NCI-H128 (cell line): ENCODE results near the gene SAMD9L.

Experiments used
- DNase-seq: peaks from one replicate; lab custom pipeline; 2025; ENCODE audit not compliant: unreplicated experiment; lab: John Stamatoyannopoulos, UW

The SAMD9L gene

DNA sequence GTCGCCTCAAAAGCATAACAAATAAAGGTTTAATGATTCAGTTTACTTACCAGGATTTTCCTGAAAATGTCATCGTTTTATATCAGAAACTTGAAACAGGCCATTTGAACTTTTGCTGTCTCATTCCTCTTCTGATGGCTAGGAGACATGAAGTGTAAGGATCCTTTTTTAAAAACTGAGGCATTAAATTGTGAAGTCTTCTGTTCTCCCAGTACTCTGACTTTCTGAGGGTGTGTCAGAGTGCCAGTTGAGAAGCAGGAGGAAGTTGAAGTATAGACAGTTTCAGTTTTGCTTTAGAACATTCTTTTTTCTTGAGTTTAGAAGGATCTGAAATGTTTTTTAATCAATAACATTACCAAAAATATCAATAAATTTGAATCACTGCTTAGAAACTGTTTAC lies at the start of gene SAMD9L:
Gene SAMD9L, minus strand, starts transcription at position 242 of the 400 bp plus-strand sequence. CDS start 12,414 bp downstream, outside the sequence.
- no peak for DNase-seq

DNA sequence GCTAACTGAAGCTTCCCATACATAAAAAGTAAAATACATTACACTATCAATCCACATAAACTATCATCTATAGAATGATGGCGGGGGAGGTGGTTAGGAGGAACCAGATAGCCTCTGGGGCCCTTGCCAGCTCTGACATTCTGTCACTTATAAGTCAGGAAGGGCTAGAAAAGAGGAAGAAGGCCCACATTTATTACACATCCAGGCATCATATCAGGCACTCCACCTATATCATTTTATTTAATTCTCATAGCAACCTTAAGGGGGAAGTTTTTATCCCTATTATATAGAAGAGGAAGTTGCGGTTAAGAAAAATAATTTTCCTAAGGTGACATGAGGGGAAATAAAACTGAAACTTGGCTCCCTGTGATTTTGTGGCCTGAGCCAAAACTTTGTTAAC lies 48.2 kb upstream of the SAMD9L start:
- DNase-seq = no peak

DNA sequence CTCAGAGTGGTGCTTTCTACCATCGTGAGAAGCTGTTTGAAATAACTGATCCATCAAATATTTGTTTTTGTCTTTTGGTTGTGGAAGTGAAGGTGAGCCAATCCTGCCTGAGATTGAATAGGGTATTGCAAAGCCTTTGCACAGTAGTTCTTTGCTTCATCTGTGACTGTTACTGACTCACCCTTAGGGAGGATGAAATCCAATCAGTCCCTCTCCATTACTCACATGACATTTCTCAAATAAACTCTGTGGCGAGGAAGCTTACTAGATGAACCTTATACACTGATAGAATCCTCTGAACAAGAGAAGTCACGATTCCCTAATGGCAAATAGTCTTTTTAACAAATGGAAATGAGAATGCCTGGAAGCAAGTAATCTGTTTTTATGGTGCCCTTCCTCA lies 46.2 kb upstream of the SAMD9L start:
- no peak for DNase-seq

DNA sequence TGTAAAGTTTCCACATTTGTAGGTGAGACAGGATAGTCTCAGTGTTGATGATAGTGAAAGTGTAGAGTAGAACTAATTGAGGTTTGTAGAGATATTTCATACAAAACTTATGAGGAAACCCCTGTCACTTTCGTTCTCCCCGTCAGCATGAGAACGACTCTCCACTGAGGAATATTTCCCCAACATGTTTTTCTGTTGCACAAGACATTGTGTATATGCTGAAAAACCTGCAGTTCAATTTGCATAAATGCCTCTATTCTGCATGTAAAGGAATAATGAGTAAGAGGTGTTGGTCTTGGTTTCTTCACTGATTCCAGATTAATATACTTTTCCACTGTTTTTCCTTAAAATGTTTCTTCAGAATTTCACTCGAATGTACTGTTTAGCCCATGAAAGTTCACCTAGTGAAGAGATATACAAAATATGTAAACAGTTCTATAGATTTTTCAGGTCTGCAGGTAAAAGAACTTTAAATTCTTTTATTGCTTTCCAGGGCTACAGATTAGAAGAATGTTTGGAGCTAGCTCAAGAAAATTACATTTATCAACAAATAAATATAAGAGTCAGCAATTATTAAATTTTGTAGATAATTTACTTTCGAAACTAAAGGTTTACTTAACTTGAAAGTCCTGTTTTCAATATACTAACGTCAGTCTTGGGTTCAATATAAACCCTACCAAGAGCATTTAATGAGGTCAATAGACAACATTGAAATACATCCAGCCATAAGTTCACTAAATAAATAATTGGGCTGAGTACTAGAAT lies 40.9 kb upstream of the SAMD9L start:
- DNase-seq = no peak

DNA sequence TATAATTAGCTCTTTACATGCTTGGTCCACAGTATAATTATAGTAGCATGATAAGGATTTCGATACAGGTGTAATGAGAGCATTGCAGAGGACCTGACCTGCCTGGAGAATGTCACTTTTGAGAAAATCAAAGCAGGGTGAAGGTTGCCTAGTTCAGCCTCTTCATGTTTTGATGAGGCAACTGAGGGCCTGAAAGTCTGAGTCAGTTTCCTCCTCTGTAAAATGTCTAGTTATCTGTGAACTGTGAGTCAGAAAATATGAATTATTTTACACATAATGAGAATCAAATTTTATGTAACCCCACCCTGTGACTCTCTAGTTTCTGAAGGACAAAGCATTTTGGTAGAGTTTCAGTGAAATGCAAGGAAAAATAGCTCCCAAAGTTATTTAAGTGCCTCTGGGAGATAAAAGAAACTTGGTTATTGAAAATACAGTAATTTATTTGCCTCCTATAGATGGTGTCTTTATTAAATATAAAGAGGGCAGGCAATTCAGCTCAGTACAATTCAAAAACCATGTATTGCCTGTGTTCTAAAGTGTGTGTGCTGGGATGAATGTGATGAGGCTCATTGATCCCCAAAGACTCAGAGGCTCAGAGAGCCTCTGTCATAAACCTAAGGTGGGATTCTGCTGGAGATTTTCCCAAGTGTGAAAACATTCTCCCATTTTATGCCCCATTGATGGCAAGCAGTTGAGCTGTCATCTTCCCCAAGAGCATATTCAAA lies 37.3 kb upstream of the SAMD9L start:
- no peak for DNase-seq

DNA sequence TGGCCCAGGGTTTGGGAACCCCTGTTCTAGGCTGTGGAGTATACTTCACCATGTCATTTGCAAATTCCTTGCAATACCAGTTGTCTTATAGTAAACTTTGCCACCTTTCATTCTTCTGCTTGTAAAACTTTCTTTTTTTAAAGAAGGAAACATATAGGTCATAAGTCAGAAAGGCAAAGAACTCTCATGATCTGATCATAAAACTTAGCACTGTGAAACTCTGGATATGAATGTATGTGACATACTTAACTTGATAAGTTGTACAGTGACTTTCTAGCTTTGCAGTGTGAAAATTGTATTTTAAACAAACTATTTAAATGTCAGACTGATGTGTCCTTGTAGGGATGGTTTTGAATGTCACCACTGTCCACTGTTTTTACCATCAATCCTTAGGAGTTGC lies 31.0 kb upstream of the SAMD9L start:
- DNase-seq = no peak

DNA sequence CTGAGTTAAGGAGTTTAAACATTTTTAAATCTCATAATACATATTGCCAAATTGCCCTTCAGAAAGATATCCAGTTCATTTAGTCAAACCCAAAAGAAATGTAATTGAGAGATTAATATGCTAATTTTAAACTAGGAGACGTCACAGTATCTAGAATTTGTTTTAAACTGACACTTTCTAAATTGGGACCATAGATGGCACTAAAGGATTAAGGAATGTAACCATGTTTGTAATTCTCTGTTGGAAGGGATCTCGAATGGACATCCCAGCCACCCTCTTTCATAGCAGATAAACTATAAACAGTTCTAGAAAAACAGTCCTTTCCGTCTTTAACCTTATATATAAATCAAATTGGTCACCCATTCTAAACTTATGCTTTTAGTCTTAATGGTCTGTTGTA lies 30.0 kb upstream of the SAMD9L start:
- no peak for DNase-seq

DNA sequence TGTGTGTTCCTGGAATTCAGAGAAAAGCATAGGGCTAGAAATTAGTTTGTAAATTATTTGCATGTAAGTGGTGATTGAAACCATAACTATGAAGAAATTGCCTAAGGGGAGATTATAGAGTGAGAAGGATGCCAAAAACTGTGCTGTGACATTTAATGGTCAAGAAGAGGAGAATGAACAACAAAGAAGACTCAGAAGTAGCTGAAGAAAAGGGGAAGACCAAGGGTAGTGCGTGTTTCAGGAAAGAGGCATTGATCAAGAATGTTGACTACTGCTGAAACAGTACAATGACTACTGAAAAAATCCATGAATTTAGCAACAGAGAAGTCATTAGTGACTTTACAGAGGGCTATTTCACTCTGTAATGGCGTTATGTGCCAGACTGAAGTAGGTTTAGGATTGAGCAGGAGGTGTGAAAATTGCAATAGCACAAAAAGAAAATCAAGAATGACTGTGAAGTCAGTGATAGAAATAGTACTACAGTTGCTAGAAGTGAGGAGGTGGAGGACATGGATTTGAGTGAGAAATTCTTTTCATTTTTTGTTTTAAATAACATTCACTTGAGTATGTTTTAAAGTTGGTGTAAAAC lies 28.9 kb upstream of the SAMD9L start:
- no peak for DNase-seq

DNA sequence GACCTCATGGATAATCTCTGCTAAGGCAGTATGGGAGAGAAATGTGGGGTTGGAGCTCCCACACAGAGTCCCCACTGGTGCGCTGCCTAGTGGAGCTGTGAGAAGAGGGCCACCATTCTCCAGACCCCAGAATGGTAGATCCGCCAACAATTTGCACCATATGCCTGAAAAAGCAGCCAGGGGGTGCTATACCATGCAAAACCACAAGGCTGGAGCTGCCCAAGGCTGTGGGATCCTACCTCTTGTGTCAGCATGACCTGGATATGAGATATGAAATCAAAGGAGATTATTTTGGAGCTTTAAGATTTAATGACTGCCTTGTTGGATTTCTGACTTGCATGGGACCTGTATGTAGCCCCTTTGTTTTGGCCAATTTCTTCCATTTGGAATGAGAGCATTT lies 27.0 kb upstream of the SAMD9L start:
- no peak for DNase-seq

DNA sequence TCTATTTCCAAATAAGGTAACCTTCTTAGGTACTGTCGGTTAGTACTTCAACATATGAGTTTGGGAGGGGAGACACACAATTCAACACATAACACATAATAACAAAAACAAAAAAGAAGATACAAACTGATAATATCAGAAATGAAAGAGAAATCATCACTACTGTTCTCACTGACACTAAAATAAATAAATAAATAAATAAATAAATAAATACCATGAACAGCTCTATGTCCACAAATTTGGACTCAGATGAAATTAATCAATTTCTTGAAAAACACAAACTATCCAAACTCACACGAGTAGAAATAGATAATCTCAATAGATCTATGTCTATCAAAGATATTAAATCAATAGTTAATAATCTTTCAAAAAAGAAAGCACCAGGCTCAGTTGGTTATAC lies 24.5 kb upstream of the SAMD9L start:
- DNase-seq = no peak

DNA sequence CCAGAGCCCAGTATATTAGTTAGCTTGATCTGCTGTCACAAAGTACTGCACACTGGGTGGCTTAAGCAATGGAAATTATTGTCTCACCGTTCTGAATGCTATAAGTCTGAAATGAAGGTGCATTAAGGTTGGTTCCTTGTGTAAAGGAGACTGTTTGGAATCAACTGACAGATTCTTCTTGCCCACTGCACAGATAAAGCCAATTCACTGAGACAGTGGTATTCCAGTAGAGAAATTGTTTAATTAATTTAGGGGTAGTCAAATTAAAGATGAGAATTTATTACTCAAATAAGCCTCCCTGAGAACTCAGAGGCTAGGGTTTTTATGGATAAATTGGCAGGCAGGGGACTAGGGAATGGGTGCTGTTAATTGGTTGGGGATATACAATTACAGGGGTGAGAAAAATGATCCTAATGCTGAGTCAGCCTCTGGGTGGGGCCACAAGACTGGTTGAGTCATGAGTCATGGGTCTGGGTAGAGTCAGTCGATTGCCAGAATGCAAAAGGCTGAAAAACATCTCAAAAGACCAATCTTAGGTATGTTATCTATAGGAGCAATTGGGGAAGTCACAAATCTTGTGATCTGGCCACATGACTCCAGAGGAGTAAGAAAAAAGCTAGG lies 23.5 kb upstream of the SAMD9L start:
- no peak for DNase-seq

DNA sequence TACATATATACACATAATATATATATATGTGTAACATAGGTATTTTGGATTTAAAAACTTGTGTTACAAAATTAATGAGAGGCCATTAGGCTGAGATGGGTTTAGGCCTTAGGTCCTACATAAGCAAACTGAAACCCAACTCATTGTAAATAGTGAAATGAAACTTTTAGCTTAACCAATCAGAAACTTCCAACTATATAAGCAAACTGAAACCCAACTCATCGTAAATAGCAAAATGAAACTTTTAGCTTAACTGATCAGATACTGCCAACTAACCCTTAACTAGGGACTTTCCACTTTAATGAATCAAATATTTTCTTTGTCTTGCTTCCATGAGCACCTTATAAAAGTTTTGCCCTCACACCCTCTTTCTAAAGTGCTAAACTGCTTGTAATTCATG lies 17.3 kb upstream of the SAMD9L start:
- DNase-seq = no peak

DNA sequence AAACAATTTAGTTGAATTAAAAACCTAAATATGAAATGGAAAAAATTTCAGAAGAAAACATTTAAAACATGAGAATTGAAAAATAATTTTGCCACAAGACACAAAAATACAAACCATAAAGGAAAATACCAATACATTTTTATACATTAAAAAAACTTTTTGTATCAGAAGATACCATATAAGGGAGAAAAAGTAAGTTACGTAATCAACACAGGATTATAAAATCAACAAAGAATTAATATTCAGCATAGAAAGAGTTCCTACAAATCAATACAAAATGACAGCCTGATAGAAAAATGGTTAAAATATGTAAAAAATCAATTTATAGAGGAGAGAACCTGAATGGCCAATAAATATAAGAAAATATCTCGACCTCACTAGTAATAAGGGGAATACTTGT lies 16.6 kb upstream of the SAMD9L start:
- DNase-seq = no peak

DNA sequence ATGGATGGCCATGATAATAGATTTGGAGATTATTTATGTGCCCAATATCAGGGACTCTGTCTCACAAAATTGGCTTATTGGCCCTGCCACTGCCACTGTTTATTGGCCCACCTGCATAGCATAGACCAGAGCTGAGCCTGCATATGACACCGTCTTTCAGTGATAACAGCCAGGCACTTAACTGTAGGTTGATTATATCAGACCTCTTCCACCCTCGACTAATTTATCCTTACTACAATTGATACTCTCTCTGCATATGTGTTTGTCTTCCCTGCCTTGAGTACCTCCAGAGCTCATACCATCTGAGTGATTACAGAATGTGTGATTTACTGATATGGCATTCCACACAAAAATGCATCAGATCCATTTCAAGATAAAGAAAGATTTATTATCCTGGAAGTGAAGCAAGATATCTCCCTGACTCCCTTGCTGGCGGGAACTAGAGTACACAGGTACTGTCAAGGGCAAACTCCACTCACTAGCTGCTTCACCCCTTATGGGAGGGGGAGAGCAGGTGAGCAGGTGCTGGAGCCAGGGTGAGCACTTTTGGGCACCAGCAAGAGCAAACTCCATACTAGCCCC lies 13.1 kb upstream of the SAMD9L start:
- DNase-seq = no peak

DNA sequence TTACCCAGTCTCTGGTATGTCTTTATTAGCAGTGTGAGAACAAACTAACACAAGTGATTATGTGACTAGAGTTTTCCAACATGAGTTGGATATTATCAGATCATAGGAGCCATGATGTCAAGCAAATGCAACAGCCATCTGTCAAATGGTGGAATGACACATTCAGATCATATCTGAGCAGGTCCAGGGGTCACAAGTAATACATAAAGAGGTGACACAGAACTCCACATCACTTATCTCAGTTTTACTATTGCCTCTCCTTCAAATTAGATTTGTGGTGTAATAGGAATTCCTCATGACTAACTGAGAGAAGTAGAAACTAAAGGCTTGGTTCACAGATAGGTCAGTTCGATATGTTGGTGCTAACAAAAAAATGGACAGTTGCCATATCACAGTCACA lies 12.2 kb upstream of the SAMD9L start:
- DNase-seq = no peak

DNA sequence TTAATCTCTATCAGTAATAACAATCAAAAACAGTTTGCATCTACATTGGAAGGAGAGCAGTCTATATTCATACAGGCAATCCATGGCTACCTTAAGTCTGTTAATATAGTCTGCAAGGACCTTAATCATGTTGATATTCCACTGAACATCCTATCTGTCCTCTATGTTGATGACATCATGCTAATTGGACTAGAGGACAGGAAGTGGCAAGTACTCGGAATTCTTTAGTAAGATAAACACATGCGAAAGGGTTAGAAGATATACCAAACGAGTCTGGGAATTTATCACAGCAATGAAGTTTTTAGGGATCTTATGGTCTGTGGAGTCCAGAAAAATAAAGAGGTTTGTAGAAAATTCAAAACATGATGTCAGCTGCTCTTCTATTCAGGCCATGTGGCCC lies 11.3 kb upstream of the SAMD9L start:
- DNase-seq = no peak

DNA sequence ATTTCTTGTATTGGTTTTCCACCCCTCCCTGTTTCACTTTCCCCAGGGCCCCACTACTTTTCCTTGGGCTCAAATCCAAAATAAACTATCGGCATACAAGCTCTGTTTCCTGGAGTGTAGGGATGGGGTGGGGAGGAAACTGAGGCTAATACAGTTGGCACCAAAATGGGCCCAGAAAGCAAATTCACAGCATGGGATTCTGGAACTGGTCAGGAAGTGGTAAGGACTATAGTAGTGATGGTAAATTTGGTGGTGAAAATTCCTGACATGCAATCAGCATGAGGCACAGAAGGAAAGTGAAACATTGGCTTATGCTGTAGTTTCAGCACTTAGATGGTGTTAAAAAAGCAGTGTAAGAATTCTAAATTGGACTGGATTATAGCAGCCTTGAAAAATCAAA lies 8.7 kb upstream of the SAMD9L start:
- no peak for DNase-seq

DNA sequence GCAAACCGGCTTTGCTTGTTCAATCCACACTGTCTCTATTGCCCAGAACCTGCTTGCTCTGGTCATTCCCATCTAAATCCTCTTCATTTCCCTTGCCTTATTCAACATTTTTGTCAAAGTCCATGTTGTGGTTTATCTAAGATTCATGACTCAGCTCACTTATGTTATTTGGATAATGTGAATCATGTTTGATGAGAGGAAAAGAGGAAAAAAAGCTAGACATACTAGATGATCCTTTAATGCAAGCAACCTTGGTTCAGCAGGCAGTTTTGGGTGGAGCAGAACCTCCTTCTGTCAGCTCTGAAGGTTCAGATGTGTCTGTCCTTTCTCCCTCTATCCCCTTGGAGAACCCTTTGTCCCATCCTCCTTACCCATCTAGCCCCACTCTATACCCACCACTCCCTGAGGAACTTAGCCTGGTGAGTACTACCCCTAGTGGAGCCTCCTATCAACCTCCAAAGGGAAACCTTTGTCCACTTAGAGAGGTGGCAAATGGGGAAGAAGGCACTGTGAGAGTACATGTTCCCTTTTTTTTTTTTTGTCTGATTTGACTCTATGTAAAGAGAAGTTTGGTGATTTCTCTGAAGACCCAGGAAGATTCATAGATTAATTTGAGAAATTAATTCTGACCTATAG lies 2.1 kb upstream of the SAMD9L start:
- DNase-seq = no peak

DNA sequence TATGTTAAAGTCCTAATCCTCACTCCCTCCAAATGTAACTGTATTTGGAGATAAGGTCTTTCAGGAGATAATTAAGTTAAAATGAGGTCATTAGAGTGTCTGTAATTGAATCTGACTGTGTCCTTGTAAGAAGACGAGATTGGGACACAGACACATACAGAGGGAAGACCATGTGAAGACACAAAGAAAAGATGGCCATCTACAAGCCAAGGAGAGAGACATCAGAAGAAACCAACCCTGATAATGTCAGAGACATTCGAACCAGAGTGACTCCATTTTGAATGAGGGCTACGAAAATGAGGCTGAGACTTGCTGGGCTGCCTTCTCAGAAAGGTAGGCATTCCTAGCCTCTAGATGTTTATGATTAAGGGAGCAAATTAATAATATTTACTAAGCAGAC lies 542 bp upstream of the SAMD9L start:
- DNase-seq = no peak

DNA sequence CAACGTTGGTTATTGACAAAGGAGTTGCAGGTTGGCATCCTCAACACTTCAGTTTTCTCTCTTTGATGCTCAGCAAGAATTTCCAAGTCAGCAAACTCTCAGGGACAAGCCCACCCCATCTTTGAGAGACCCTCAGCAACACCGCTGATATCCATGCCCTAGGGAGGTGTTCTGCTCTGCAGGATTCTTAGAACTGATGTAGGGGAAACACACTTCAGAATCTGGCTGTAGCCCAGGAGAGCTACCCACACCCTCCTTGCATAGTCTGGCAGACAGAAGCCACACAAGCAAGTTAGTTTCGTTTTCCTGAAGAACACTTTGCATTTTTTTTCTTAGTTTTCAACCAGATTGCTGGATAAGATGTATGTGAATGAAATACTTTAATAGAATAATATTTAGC lies 822 bp downstream of the SAMD9L start:
- DNase-seq = no peak
